Dorsolateral prefrontal cortex (tissue), 118 donors: ENCODE results near the gene PIR. TPM values are rescaled to one million over a fixed set of nuclear protein-coding genes. Genes with fewer than 3 reads are reported as not detected.

Experiments used
- total RNA-seq, 120 experiments: library from RNA; stranded (reverse); gene quantifications; one replicate each; pipeline versions ENCODE4 v1.2.3 to v1.2.4, GENCODE V29; 2022

The PIR gene
- total RNA-seq, 120 experiments from 2014 or later, result 9.3 to 41.2 (median 18.7) TPM

Other genes with a start within 250 kb of the PIR start
- gene ASB9, start 223.2 kb downstream of the PIR start, total RNA-seq, result 1 to 10 TPM in 10 of 120 experiments, under 1 TPM in 30, not detected in 80; 0.25 to 1.8 (median 0.67) TPM
- gene ASB11, start 177.7 kb downstream of the PIR start, total RNA-seq, result under 1 TPM in 12 of 120 experiments, not detected in 108; 0.17 to 0.57 (median 0.37) TPM
- 10 to 100 TPM in 116 of 120 experiments, 1 to 10 TPM in 4; 8.6 to 31.7 (median 17.5) TPM for gene PIGA, start 157.8 kb downstream of the PIR start, total RNA-seq
- 1 to 10 TPM in 119 of 120 experiments, under 1 TPM in 1; 0.95 to 5.2 (median 2.5) TPM for gene VEGFD, start 108.9 kb downstream of the PIR start, total RNA-seq
- 1 to 10 TPM in 23 of 120 experiments, under 1 TPM in 58, not detected in 39; 0.13 to 2.4 (median 0.65) TPM for gene BMX, start 7.5 kb upstream of the PIR start, total RNA-seq
- gene ACE2, start 107.6 kb upstream of the PIR start, total RNA-seq, result 1 to 10 TPM in 6 of 120 experiments, under 1 TPM in 27, not detected in 87; 0.12 to 1.6 (median 0.49) TPM
- 1 to 10 TPM in 18 of 120 experiments, under 1 TPM in 65, not detected in 37; 0.24 to 1.5 (median 0.59) TPM for gene CLTRN, start 171.5 kb upstream of the PIR start, total RNA-seq
- gene CA5B, start 244.9 kb upstream of the PIR start, total RNA-seq, result 10 to 100 TPM; 11.1 to 38.3 (median 21.2) TPM